Stimulated activated effector memory CD8-positive, alpha-beta T cell treated with anti-CD3 and anti-CD28 coated beads, Interleukin-12 subunit alpha, Interleukin-12 subunit beta, amount 100 ng/mL, for 72 hours (primary cell): ENCODE measurements around the gene ARHGAP22.

Source experiments
- ATAC-seq: fragments of 150-1000 bp; cut with Tn5 transposase; 2 replicates; pipeline ENCODE4 v1.10.0; 2021
- DNase-seq, 2 donors: peaks; one replicate each; pipeline ENCODE4 v3.0.0; 2021 to 2022; ENCODE audit warnings: low spot score in 2 of 2
- H3K27ac Mint-ChIP-seq: one replicate; pipeline ENCODE4 v1.8.0; 2022; ENCODE audit warnings: mild to moderate bottlenecking, mixed read lengths
- H3K36me3 Mint-ChIP-seq: one replicate; pipeline ENCODE4 v1.8.0; 2022; ENCODE audit warnings: mild to moderate bottlenecking, mixed read lengths
- H3K4me1 Mint-ChIP-seq: one replicate; pipeline ENCODE4 v1.8.0; 2022; ENCODE audit warnings: mixed read lengths
- H3K4me3 Mint-ChIP-seq: one replicate; pipeline ENCODE4 v1.8.0; 2022; ENCODE audit warnings: mild to moderate bottlenecking, mixed read lengths
- H3K9me3 Mint-ChIP-seq: one replicate; pipeline ENCODE4 v1.8.0; 2022; ENCODE audit warnings: mixed read lengths

The ARHGAP22 gene

DNA sequence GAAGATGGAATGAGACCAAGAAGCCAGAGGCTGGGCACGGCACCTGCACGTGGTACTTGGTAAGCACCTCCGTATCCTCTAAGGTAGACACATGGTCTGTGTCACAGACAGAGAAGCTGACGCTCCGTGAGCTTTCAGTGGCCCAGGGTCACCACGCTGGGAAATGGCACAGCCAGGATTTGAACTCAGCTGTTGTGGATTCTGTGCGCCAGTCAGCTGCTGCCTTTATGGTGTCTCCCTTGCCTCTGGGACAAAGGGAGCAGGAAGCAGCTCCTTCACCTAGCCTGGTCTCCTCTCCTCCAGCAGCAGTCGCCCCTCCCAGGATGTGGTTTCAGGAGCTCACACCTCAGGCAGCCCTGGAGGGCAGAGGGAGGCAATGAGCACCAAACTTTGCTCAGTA is 110.8 kb downstream of the ARHGAP22 start:
- Mint-ChIP-seq H3K4me1 (peaks cover 9% of the 10 kb centered on the region), H3K9me3 (no peaks in the 10 kb centered on the region), H3K4me3 (no peak overlapping the region), H3K36me3 (no peaks in the 10 kb centered on the region), H3K27ac (no peak overlapping the region)
- no peak for DNase-seq
- no peak for ATAC-seq

DNA sequence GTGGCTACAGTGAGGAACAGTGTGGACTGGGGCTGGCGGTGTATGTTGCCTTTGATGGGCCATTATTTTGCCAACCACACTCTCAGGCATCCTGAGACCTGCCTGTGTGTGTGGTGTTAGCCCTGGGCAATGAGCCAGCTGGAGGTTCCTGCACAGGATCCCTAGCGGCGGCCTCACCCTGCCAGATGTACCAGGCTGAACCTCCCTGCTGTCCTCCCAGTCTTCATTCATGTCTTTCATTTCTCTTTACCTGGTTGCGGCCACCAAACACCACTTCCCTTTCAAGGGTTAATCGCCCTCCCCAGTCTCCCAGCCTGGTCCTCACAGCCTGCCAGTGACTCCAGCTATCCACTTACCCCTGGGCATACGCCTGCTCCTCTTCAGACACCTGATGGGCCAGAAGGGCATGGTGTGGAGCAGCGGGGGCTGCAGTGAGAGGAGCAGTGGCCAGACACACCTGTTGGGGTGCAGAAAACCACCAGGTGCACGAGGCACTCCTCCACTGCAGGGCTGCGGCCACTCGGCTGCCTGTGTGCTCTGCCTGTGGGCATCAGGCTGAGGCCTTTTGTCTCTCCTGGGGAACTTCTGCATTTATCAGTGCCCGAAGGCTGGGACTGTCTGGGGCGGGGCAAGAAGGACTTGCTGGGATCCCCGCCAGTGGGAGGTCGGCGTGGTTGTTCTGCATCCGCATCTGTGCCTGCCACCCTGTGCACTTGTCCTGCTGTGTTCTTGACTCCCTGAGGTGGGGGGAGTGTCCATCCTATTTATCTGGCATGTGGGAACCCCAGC is 111.6 kb downstream of the ARHGAP22 start:
- Mint-ChIP-seq H3K4me1 (peaks cover 9% of the 10 kb centered on the region), H3K4me3 (no peak overlapping the region), H3K9me3 (no peaks in the 10 kb centered on the region), H3K36me3 (no peaks in the 10 kb centered on the region), H3K27ac (no peak overlapping the region)
- ATAC-seq (no peak), DNase-seq (no peak)

GRCh38 chr10:48492201-48492600 is 112.7 kb downstream of the ARHGAP22 start:
- Mint-ChIP-seq H3K4me3 (no peak overlapping the region), H3K36me3 (no peaks in the 10 kb centered on the region), H3K4me1 (peaks cover 9% of the 10 kb centered on the region), H3K27ac (no peak overlapping the region), H3K9me3 (no peaks in the 10 kb centered on the region)
- DNase-seq = no peak
- no peak for ATAC-seq

DNA sequence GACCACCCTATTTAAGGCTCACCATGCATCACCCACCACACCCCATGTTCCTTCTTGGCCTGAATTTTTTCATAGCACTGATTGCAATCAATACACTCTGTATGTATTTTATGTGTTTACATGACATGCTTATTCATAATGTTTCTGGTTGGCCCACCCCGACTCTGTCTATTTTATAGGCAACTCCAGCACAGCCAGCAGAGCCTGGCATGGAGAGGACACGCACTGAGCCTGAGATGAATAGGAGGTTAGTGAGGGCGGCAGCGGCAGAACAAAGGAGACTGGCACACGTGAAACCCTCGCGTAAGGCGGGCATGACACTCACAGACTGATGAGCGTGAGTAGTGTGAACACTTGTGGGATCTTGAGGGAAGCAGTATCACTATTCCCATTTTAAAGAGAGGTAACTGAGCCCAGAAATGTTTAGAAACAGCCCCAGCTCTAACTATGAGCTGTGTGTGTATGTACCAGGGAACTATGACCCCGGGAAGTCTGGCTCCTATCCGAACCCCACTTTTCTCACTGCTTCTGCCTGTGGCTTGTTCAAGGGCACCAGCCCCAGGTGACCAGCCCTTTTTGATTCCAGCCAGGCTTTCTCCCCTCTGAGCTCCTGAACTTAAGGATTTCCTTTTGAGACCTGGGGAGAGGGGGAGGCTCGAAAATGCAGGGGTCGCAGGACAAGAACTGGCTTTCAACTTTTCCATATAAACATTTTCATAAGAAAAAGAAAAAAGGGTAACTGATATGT is 113.3 kb downstream of the ARHGAP22 start:
- H3K9me3 Mint-ChIP-seq = no peaks in the 10 kb centered on the region

DNA sequence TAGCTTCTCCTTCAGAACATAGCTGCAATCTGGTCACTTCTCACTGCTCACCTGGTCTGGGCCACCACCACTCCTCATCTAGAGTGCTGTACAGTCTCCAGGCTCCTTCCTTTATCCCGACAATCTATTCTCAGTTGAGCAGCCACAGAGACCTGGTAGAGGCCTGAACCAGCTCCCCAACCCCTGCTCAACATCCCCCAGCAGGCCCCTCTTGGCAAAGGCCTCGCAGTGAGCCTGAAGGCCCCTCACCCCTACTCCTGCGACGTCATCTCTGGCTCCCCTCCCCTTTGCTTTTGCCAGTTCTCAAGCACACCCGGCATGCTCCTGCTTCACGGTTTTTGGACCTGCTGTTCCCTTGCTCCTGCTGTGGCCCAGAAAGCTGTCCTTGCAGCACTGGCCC is 113.9 kb downstream of the ARHGAP22 start:
- peak; percentile 16 for ATAC-seq

More for the DNA sequence above, 113.3 kb downstream of the ARHGAP22 start:
- no peak overlapping the region for H3K4me3 Mint-ChIP-seq
- H3K36me3 Mint-ChIP-seq = no peaks in the 10 kb centered on the region
- H3K4me1 Mint-ChIP-seq = peaks cover 9% of the 10 kb centered on the region
- no peak for DNase-seq
- no peak for ATAC-seq
- no peak overlapping the region for H3K27ac Mint-ChIP-seq

DNA sequence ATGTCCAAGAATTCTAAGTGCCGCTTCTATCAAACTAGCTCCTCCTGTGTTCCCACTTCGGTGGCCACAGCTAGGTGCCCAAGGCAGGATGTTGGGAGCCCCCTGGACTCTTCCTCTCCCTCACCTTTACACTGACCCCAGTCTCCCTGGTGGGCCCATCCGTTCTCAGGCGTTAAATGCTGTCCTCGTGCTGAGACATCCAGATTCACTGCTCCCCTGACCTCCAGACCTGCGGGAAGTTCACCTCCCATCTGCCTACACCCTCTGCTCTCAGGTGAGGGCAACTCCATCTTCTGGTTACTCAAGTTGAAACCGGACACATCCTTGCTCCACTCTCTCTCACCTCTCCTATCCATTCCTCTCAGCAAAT is 114.3 kb downstream of the ARHGAP22 start:
- Mint-ChIP-seq H3K9me3 (no peaks in the 10 kb centered on the region), H3K4me1 (peaks cover 9% of the 10 kb centered on the region), H3K36me3 (no peaks in the 10 kb centered on the region), H3K4me3 (no peak overlapping the region), H3K27ac (no peak overlapping the region)
- ATAC-seq = no peak
- no peak for DNase-seq

More for the DNA sequence above, 113.9 kb downstream of the ARHGAP22 start:
- no peak for DNase-seq
- H3K9me3 Mint-ChIP-seq = no peaks in the 10 kb centered on the region
- peaks cover 9% of the 10 kb centered on the region for H3K4me1 Mint-ChIP-seq
- no peaks in the 10 kb centered on the region for H3K36me3 Mint-ChIP-seq
- H3K27ac Mint-ChIP-seq = no peak overlapping the region
- H3K4me3 Mint-ChIP-seq = no peak overlapping the region

DNA sequence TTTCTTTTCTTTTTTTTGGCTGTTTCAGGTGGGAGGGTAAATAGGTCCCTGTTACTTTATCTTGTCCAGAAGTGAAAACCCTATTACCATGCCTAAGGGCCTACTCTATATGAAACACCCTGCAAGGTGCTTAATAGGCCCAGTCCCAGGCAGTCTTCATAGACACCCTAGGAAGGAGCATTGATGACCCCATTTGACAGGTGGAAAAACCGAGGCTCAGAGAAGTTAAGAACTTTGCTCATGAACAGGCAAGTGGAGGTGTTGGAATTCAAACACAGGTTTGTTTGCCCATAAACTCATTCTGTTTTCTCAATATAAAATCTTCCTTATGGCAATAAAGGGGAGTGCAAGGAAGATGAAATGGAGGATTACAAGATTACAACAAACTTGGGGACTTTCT is 115.8 kb downstream of the ARHGAP22 start:
- Mint-ChIP-seq H3K4me3 (no peak overlapping the region), H3K9me3 (no peaks in the 10 kb centered on the region), H3K27ac (no peak overlapping the region), H3K4me1 (peaks cover under 1% of the 10 kb centered on the region), H3K36me3 (no peaks in the 10 kb centered on the region)
- ATAC-seq (no peak), DNase-seq (no peak)

DNA sequence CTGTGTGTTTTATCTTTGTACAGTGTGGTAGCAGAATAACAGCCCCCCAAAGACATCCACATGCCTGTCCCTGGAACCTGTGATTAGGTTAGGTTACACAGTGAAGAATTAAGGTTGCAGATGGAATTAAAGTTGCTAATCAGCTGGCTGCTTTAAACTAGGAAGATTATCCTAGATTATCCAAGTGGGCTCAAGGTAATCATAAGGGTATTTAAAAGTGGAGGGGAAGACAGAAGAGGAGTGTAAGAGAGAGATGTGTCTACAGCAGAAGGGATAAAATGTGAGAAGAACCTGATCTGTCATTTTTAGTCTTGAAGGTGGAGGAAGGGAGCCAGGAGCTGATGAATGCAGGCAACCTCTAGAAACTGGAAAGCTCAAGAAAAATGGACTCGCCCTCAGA is 117.6 kb downstream of the ARHGAP22 start:
- H3K27ac Mint-ChIP-seq = no peak overlapping the region
- no peak overlapping the region for H3K4me3 Mint-ChIP-seq
- DNase-seq (no peak), ATAC-seq (no peak)
- H3K36me3 Mint-ChIP-seq = no peaks in the 10 kb centered on the region
- H3K9me3 Mint-ChIP-seq = no peaks in the 10 kb centered on the region
- H3K4me1 Mint-ChIP-seq = no peaks in the 10 kb centered on the region

- H3K4me3 Mint-ChIP-seq = no peak overlapping the region
- no peaks in the 10 kb centered on the region for H3K9me3 Mint-ChIP-seq
- ATAC-seq (no peak), DNase-seq (no peak)
- no peaks in the 10 kb centered on the region for H3K36me3 Mint-ChIP-seq
- H3K4me1 Mint-ChIP-seq = no peaks in the 10 kb centered on the region
- H3K27ac Mint-ChIP-seq = no peak overlapping the region
Observed at GRCh38 chr10:48485711-48486110, 119.2 kb downstream of the ARHGAP22 start.

DNA sequence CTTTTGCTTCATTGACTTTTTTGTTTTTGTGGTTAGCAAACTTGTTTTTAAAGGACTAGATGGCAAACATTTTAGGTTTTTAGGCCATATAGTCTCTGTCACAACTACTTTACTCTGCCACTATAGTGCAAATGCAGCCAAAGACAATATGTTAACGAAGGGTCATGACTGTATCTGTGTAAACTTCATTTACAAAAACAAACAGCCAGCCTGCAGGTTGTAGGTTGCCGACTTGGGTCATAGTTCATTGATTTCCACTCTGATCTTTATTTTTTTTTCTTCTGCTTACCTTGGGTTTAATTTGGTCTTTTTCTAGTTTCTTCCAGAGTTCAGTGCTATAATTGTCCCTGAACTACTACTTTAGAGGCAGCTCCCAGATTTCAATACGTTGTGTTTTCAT is 120.0 kb downstream of the ARHGAP22 start:
- no peak for DNase-seq
- Mint-ChIP-seq H3K4me1 (no peaks in the 10 kb centered on the region), H3K27ac (no peak overlapping the region), H3K9me3 (no peaks in the 10 kb centered on the region), H3K36me3 (no peaks in the 10 kb centered on the region), H3K4me3 (no peak overlapping the region)
- ATAC-seq = no peak

DNA sequence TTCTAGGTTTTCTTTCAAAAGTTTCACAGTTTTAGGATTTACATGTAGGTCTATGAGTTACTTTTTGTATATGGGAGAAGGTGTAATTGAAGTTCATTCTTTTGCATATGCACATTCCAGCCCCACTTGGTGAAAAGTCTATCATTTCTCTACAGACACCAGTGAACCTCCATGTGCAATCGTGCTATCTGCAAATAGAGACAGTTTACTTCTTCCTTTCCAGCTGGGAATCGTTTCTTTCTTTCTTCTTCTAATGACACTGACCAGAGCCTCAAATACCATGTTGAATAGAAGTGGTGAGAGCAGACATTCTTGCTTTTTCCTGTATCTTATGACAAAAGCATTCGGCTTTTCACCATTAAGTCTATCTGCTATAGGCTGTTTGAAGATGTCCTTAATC is 122.7 kb downstream of the ARHGAP22 start:
- Mint-ChIP-seq H3K4me1 (no peaks in the 10 kb centered on the region), H3K36me3 (no peaks in the 10 kb centered on the region), H3K9me3 (no peaks in the 10 kb centered on the region), H3K4me3 (no peak overlapping the region), H3K27ac (no peak overlapping the region)
- no peak for ATAC-seq
- no peak for DNase-seq

DNA sequence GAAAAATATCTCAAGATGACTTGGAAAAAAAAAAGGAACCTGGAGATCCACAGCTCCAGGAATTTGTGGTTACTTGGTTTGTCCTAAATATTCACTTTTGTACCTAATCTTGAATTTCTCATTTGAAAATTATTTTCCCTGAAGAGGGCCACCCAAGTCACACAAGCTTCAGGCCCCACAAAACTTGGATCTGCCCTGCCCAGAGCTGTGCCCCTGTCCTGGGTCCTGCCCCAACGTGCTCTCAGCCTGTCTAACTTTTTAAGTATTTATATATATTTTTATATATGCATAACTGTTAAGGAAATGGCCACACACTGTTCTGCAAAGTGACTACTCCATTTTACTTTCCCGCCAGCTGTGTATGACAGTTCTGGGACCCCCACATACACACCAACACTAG is 123.5 kb downstream of the ARHGAP22 start:
- Mint-ChIP-seq H3K36me3 (no peaks in the 10 kb centered on the region), H3K9me3 (no peaks in the 10 kb centered on the region), H3K27ac (no peak overlapping the region), H3K4me3 (no peak overlapping the region), H3K4me1 (no peaks in the 10 kb centered on the region)
- no peak for DNase-seq
- no peak for ATAC-seq

GRCh38 chr10:48480397-48481374 is 124.2 kb downstream of the ARHGAP22 start:
- H3K36me3 Mint-ChIP-seq = no peaks in the 10 kb centered on the region
- H3K4me1 Mint-ChIP-seq = no peaks in the 10 kb centered on the region
- no peak overlapping the region for H3K27ac Mint-ChIP-seq
- H3K9me3 Mint-ChIP-seq = no peaks in the 10 kb centered on the region
- no peak overlapping the region for H3K4me3 Mint-ChIP-seq
- ATAC-seq (peak; percentile 45), DNase-seq (no peak)

- no peaks in the 10 kb centered on the region for H3K9me3 Mint-ChIP-seq
- no peak overlapping the region for H3K27ac Mint-ChIP-seq
- ATAC-seq (no peak), DNase-seq (no peak)
- no peaks in the 10 kb centered on the region for H3K36me3 Mint-ChIP-seq
- H3K4me1 Mint-ChIP-seq = no peaks in the 10 kb centered on the region
- H3K4me3 Mint-ChIP-seq = no peak overlapping the region
Observed at GRCh38 chr10:48478980-48479811, 125.7 kb downstream of the ARHGAP22 start.
